ENCODE results near the gene CACNA1D.
"Not testable (repeated sequence)": the region's sequence is repeated elsewhere in the genome, so short reads cannot be mapped to it uniquely, and the experiment has no call there.

CACNA1D gene

DNA sequence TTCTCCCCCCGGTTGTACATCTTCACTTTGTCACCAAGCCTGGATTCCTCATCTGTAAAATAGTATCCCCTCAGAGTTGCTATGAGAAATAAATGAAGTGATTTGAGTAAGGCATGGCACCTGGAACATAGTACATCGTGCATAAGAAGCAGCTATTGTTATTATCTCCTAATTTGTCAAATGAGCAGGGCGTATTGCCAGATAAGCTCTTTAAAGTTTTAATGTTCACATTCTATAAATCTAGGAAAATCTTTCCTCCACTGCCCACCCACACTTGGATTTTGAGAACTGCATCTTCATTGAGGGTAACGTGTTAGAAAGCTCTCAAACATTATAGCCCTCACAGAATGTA is 32.3 kb downstream of the CACNA1D start:
- no peak for DNase-seq (ENCODE audit: low read depth)

DNA sequence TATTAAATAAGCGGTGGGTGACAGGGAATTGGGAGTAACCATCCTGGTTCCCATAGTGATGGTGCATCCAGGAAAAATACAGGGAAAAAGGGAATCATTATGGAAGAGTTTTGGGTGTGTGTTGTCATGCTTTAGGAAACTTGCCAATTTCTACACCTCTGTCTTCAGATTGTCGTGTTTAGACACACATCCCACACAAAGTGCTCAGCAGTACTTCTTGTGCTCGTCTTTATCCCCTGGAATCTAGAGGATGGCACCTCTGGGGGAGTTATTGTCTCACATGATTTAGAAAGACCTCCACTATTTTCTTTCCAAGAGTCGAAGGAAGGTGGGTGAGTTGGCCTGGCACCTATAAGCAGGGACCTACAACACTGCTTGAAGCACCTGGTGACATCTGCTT is 35.8 kb downstream of the CACNA1D start:
- DNase-seq (ENCODE audit: low read depth) = no peak

DNA sequence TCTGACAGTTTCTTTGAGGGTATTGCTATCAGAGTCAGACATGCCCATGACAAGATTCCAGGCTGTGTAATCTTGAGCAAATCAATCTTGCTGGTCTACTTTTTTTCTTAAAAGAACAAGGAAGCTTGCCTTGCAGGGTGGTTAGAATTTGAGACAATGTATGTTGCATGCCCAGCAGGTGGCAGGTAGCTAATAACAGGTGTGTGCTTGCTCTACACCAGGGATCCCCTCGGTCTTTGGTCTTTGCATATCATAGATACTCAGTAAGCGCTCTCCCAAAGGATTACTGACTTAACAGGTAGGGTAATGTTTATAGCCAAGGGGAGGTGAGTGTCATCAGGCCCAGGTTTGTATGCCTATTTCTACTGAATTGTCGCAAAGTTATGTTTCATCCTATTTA is 37.3 kb downstream of the CACNA1D start:
- no peak for DNase-seq (ENCODE audit: low read depth)

DNA sequence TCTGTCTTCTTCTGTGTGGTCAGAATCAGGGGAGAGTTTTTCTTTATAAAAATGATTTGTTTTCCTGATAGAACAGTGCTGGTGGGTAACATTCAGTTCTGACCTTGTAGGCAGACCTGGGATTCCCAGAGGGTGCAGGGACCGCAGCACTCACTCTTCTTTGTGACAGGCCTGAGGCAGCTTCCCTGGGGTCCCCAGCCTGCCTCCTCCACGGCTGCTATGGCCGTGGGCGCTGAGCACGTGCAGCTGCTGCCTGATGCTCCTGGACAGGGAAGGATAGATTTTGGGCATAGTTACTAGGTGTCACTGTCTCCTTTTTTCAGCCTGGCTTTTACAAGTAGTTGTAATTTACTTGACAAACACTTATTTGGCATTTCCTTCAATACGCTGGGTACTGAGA is 39.1 kb downstream of the CACNA1D start:
- no peak for DNase-seq (ENCODE audit: low read depth)

DNA sequence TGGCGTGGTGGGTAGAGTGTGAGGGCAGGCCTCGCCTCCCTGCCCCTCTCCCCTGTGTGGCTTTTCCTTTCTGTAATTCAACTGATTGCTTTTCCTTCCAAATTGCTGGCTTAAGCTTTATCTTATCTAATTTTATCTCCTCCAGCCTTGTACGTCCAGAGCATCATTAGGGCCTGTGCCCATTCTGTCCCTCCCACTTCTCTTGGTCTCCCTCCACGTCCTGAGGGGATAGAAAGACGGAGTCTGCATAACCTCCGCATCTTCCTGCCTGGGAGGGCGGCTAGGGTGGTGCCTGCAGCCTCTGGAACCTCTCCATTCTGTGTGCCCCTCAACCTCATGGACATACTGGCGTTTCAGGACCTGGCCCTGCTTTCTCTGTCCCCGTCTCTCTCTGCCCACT is 39.8 kb downstream of the CACNA1D start:
- no peak for DNase-seq (ENCODE audit: low read depth)

DNA sequence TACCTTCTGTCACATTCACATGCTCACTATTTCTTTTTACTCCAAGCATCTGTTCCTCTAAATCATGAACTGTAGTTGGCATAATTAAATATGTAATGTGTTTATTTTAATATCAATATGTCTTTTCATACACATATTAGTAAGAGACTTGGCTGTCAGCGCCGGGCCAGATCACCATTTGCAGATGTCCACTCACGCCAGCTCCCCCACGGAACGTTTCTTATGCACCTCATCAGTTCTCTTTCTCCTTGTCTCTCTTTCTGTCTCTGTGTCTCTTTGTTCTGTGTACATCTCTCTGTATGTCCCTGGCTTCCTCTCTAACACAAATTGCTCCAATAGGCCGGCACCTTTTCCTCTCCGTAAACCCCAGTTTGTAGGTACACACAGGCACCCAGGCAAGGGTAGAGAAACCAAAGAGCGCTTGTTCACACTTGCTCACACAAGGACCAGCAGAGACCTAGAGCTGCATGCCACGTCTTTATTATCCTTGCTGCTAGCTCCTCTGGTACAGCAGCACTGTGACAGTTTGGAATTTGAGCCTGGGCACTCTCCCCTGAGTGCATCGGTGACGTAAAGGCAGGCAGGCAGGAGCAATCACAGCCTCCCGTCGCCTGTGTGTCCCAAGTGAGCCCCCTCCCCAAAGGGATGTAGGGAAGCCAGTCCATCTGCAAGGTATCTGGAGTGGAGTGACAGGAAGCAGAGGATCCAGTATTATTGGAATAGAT is 40.4 kb downstream of the CACNA1D start:
- no peak for DNase-seq (ENCODE audit: low read depth)

DNA sequence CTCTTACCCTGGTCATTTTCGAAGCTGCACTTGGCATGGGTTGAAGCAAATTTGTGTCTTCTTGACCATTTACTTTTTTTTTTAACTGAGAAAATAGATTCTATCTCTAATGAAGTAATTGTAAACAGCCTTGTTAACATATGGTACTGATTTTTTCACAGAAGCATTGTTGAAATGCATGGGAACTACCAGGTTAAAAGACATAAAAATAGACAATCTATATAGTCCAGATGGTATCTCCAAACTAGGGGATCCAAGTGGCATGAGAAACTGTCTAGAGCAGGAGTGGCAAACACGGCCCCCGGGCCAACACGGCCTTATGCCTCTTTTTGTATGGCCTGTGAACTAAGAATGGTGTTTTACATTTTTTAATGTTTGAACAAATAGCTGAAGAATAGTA is 41.9 kb downstream of the CACNA1D start:
- DNase-seq (ENCODE audit: low read depth) = no peak

DNA sequence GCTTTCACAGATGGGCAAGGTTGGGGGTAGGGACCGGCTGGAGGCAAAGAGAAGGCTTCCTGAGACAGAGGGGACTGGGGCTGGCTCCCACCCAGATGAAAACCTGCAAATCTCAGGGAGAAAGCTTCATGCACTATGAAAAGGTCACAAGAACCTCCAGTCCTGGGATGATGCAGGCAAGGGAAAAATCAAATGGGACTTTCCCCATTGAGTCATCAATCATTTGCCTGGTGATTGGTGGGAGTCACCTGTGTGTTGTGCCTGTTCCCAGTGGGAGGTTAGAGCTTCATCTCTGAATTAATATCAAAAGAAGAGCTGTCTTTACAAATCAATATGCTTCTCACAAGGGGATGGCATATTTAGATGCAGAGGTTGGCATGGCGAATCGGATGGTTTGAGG is 49.9 kb downstream of the CACNA1D start:
- no peak for DNase-seq (ENCODE audit: low read depth)

DNA sequence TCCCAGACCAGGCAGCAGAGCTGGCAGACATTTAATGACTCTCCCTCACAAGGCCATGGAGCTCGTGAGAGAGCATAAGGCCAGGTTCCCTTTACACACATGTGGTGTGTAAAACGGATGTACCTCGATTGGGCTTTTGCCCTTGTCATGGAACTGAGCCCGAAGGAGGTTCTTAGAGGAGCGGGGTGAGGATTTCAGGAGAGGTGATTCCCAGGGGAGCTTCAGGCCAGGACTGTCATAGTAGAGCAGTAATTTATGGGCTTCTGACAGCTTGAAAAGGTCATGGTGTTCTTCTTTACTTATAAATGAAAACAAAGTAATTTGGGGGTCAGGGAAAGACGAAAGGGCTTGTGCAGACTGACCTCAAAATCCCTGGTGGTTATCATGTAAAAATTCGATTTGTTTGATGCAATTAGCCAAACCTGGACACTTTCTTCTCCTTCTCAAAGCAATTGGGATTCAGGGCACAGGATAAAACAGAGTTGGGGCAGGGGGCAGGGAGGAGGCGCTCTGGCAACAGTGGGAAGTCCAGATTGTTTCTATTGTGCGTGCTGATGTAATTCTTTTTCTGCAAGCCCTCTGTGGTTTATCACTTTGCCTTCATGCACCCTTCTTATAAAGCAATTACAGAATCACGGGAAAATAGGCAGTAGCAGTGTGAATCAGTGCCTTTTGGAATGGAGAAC is 51.0 kb downstream of the CACNA1D start:
- no peak for DNase-seq (ENCODE audit: low read depth)

DNA sequence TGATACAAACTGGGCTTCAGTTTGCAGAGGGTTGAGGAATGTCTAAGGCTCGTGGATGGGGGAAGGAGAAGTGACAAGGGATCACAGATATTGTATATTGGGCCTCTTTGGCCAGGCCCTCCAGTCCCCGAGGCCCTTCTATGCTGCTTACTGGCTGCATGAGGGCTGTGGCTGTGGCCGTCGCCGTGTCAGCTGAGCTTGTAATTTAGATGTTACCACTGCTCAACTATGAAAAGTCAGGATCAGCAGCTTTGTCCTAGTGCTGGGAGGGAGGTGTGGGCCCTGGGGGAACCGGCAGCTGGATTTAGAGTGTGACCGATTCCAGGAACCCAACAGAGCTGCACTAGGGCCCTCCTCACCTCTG is 51.6 kb downstream of the CACNA1D start:
- DNase-seq (ENCODE audit: low read depth) = no peak

DNA sequence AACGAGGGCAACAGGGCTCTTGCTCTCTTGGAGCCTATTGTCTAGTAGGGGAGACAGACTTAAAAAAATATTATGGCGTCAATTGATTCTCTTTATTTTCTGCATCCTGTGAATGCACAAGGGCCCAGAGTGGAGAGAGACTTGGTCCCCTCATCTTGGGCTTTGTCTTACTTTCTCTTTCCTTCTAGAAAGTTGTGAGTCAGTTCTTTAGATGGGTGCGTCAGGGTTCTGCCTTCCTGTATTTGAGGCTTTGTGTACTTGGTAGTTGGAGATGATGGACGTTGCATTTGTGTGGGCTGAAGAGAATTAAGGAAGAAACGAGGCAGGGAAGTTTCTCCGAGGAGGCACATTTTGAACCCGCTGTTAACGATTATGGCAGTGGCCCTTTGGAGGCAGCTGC is 52.9 kb downstream of the CACNA1D start:
- no peak for DNase-seq (ENCODE audit: low read depth)

DNA sequence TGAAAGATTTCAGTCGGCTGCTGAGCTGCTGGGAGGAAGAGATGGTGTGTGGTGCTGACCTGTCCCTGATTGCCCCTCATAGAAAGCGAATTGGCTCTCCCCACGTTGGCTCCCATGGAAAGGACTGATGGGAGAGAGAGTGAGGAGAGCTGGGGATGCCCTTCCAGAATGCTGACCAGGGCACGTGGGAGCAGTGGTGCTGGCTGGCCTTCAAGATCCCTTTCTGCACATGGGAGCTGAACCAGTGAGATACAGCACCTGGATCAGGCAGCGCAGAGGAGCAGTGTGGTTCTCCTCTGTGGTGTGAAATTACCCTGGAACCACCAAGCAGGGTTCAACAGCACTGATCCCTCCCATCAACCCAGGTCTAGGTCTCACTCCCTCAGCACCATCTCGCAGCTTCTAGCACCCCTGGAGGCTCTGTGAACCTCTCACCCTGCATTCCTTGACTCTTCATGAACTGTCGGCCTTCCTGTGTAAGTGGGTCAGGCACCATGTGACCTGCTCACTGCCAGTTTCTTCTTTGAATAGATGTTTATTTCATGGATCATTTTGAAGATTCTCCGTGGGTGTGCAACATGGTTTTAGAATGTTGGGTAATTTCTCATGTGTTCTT is 55.7 kb downstream of the CACNA1D start:
- no peak for DNase-seq (ENCODE audit: low read depth)

DNA sequence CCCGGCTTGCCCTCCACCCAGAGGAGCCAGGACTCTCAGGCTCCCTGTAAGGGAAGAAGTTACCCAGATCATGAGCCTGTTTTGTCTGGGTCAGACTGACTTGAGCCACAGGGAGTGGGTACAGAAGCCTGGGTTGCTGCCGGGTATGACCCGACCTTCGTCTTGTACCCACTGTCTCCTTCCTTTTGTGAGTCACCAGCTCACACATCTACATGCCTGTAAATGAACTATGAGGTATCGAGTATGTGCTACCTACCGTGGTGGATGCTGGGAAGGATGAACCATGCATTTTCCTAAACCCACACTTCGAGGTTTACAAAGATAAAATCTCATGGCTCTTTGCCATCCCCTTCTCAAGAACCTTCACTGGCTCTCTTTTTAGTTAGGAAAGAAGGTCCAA is 56.9 kb downstream of the CACNA1D start:
- no peak for DNase-seq (ENCODE audit: low read depth)

DNA sequence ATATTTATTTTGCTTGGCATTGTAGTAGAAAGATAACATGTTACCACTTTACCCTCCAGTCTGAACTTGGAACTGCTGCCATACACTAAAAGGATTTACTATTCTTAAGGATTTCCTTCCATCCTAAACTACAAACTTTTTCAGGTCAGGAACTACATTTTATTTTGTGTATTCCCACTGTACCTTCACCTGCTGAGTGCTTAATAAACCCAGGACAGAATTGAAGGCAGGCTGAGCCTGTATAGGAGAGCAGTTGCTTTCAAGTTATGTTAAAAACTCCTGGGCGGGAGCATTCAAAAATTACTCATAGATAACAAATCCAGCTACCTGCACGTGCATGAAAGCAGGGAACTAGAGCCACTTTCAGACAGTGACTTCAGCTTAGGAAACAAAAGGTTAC is 58.3 kb downstream of the CACNA1D start:
- DNase-seq (ENCODE audit: low read depth) = no peak

DNA sequence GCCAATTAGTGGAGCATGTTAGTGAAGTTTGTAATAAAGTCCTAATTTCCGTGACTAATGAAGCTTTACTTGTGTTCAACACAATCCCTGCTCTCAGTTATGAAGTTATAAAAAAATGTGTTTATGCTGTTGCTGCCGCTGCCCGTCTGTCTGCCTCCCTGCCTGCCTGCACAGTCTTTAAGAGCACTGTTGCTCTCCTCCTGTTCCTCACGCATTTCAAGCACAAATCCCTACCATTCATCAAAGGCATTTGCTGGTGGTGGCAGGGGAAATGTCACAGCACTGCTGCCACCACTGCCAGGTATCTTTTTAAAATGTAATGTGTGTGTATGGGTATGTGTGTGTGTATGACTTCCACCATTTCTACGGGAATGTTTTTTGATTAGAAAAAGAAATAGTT is 58.8 kb downstream of the CACNA1D start:
- no peak for DNase-seq (ENCODE audit: low read depth)

DNA sequence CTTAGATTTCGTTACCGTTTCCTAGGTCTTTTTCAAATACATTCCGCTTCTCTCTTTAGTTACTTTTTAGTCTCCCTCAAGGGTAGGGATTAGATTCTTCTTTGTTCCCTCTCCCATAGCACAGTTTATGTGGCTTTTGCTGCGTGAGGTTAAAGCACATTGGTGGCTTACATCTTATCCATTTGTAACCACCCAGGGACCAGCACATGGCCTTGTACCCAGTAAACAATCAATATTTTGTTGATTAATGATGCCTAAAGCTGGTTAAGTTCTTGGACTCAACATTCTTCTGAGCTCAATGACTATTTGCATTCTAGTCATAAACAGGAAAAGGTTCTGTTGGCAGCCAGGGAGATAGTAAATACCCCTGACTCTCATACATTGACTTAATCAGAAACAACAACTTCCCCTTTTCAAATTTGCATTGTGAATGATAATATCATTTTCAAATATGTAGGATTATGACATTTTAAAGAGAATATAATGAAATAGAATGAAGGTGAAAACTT is 60.2 kb downstream of the CACNA1D start:
- no peak for DNase-seq (ENCODE audit: low read depth)

DNA sequence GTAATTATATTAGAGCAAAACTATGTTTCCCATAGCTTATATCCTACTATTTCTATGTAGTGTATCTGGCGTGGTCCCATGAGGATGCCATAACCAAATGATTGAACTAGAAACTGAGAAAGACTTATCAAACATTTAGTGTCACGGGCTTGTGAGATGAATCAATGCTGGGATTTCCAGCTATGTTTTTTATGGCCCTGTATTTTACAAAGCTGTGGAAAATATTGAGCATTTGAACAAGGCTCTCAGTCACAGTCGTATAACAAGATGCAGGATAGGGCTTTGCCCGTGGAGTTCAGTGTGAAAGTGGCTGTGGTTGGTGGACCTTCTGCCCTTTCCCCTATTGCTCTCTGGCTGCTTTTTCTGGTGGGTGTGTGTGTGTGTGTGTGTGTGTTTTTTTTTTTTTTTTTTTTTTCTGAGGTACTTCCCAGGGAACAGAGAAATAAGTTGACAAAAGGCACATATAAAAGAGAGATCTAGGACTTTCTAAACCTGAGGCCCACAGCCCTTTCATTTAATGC is 60.7 kb downstream of the CACNA1D start:
- DNase-seq (ENCODE audit: low read depth) = no peak

DNA sequence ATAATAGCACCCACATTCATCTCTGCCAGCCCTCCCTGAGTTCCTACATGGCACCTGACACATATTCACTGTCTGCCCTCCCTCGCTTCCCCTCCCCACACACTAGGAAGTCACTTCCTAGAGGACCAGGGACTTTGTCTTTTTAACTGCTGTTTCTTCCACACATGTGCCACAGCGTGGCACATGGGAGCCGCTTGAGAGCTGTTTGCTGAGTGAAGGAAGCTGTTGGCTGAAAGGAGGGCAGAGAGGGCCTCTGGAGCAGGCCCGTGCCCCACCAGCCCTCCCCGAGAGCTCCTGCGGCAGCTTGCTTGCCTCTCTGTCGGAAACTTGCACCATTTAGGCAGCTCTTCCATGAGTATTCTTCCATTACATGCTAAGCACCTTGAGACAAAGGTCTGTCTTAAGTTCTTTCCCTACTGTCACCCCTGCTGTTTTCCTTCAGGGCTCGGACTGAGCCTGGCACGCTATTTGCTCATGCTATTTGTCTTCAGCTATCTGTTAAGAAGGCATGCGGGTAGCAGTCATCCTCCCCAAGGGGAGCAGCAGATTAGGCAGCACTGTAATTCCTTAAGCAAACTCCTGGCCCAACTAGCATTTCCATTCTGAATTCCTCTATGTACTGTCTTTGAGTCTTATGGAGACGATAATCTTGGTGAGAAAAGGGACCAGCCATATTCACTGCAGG is 72.2 kb downstream of the CACNA1D start:
- no peak for DNase-seq (ENCODE audit: low read depth)

DNA sequence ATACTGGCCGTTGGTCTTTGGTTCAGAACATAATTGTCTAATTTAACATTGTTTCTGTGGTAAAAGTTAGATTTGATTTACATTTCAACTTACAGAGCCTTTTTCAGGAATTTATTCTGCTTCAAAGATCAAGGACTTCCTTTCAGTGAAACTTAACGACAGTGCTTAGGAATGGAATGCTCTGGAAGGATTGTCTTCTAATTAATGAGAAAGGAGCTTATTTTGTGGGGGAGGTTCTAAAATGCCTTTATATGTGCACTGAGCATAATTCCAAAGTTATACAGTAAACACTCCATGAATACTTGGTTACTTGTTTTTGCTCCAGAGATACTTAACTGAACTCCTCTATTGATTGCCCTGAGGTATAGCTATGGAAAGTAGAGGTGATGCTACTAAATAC is 75.7 kb downstream of the CACNA1D start:
- DNase-seq (ENCODE audit: low read depth) = no peak

DNA sequence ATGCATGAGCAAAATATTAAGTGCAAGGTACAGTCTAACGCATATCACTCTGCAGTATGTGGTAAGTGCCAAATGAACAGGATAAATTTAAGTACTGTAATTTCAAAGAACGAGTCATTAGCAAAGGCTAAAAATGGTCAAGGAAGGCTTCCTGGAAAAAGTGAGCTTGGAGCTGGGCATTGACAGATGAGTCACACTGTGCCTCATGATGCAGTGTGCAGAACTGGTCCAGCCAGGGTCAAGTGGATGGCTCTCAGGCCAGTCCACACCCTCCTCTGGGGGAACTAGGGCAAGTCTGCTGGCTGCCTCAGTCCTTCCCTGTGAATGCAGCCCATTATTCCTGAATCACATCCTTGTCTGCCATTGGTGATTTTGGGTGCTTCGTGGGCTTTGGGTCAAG is 76.3 kb downstream of the CACNA1D start:
- no peak for DNase-seq (ENCODE audit: low read depth)

DNA sequence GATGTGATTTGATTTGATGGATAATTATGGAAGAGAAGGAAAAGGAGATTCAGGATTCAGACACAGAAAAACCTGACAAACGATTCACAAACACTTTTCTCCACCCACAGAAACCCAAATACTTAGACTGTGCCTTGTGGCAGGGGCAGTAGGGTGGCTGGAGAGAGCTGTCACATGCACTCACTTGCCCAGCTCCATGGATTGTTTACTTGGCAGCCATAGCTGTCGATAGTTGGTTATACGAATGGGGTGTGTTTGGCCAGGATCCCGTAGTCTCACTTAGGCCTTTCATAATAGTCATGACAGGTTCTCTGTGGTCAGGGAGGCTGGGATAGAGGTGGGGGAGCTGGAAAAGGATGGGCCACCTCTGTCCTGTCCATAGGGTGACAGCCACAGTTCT is 76.9 kb downstream of the CACNA1D start:
- no peak for DNase-seq (ENCODE audit: low read depth)

DNA sequence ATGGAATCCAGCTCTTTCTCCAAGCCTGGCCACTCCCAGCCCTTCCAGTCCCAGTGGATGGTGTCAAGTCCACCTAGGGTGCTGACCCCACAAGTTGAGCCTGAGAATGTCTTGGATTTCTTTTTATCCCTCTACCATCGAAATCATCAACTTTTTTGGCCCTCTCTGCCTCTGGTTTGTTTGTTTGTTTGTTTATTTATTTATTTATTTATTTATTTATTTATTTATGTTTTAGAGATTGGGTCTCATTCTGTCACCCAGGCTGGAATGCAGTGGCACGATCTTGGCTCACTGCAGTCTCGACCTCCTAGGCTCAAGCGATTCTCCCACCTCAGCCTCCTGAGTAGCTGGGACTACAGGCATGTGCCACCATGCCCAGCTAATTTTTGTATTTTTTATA is 77.8 kb downstream of the CACNA1D start:
- DNase-seq (ENCODE audit: low read depth) = not testable (repeated sequence)

DNA sequence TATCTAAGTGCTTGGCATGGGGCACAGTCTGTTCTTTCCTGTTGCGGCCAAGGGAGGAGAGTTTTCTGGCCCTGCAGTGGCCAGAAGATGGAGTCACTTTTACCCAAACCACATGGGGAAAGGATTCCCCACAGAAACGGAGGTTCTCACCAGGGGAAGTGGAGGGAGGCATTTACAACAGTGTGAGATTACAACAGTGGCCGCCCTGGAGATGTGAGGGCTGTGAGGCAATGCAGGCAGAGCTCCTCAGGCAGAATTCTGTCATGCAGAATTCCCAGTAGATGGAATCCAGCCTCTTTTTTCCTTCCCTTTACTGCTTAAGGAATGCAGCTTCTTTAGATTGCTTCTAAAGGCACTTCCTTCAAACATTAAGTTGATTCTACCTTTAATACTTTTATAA is 83.1 kb downstream of the CACNA1D start:
- no peak for DNase-seq (ENCODE audit: low read depth)
